ENCODE measurements around the gene DSN1. TPM values are rescaled to one million over a fixed set of nuclear protein-coding genes. Genes with fewer than 3 reads are reported as not detected.
"Not testable (repeated sequence)": the region's sequence is repeated elsewhere in the genome, so short reads cannot be mapped to it uniquely, and the experiment has no call there.

Gene DSN1
- total RNA-seq, 1 experiment from 2014 or later: 42.5 TPM

GRCh38 chr20:36802326-36803222 lies 29.0 kb upstream of the DSN1 start:
- Mint-ChIP-seq H3K27me3 (ENCODE audit: unreplicated experiment) (no peaks in the 10 kb centered on the region), H3K9me3 (ENCODE audit: low read depth, unreplicated experiment) (no peaks in the 10 kb centered on the region), H3K36me3 (ENCODE audit: insufficient read depth, unreplicated experiment) (peaks cover 5% of the 10 kb centered on the region), H3K4me1 (ENCODE audit: low read depth, unreplicated experiment) (no peaks in the 10 kb centered on the region), H3K4me3 (ENCODE audit: low read depth, unreplicated experiment) (no peak overlapping the region), H3K27ac (ENCODE audit: unreplicated experiment) (no peak overlapping the region)
- no peak for DNase-seq
- intact Hi-C loops (cut with micrococcal nuclease; ENCODE audit: unreplicated experiment): no loop called here
- no peak for TF ChIP-seq CTCF (IDR thresholded peaks at IDR 0.05; ENCODE audit: unreplicated experiment)
- CTCF ChIA-PET: interaction anchor here (0.6 to 1.0 kb wide), 2 partner anchors 27 to 172 kb away, joined by 3 to 4 read pairs; no protein-coding TSS in a partner anchor
- no TSS peak for BruUV-seq (replicated peaks)

- BruUV-seq (replicated peaks): no TSS peak
- H3K27me3 Mint-ChIP-seq (ENCODE audit: unreplicated experiment): no peaks in the 10 kb centered on the region
- H3K4me1 Mint-ChIP-seq (ENCODE audit: low read depth, unreplicated experiment): no peaks in the 10 kb centered on the region
- intact Hi-C loops (cut with micrococcal nuclease; ENCODE audit: unreplicated experiment): no loop called here
- H3K36me3 Mint-ChIP-seq (ENCODE audit: insufficient read depth, unreplicated experiment): peaks cover 5% of the 10 kb centered on the region
- TF ChIP-seq CTCF (IDR thresholded peaks at IDR 0.05; ENCODE audit: unreplicated experiment): no peak
- DNase-seq: no peak
- H3K9me3 Mint-ChIP-seq (ENCODE audit: low read depth, unreplicated experiment): no peaks in the 10 kb centered on the region
- no peak overlapping the region for H3K27ac Mint-ChIP-seq (ENCODE audit: unreplicated experiment)
- H3K4me3 Mint-ChIP-seq (ENCODE audit: low read depth, unreplicated experiment): no peak overlapping the region
- CTCF ChIA-PET: no interaction called here
These were observed 26.8 kb upstream of the DSN1 start for GRCh38 chr20:36800410-36800809.

DNA sequence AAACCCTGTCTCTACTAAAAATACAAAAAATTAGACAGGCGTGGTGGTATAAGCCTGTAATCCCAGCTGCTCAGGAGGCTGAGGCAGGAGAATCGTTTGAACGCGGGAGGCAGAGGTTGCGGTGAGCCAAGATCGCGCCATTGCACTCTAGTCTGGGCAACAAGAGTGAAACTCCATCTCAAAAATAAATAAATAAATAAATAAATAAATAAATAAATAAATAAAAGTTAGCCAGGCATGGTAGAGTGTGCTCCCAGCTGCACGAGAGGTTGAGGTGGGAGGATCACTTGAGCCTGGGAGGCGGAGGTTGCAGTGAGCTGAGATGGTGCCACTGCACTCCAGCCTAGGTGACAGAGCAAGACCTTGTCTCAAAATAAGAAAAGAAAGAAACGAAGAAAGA lies 25.8 kb upstream of the DSN1 start:
- BruUV-seq (replicated peaks); H3K4me3 Mint-ChIP-seq (ENCODE audit: low read depth, unreplicated experiment); DNase-seq; CTCF ChIA-PET; intact Hi-C loops (cut with micrococcal nuclease; ENCODE audit: unreplicated experiment); H3K36me3 Mint-ChIP-seq (ENCODE audit: insufficient read depth, unreplicated experiment); H3K9me3 Mint-ChIP-seq (ENCODE audit: low read depth, unreplicated experiment); H3K4me1 Mint-ChIP-seq (ENCODE audit: low read depth, unreplicated experiment); H3K27me3 Mint-ChIP-seq (ENCODE audit: unreplicated experiment); H3K27ac Mint-ChIP-seq (ENCODE audit: unreplicated experiment): not testable (repeated sequence)

- CTCF ChIA-PET: interaction anchor here (0.6 to 1.3 kb wide), 4 partner anchors 12 to 189 kb away, joined by 3 to 5 read pairs (median 3); partner anchors contain the start of gene DSN1
- no peaks in the 10 kb centered on the region for H3K4me1 Mint-ChIP-seq (ENCODE audit: low read depth, unreplicated experiment)
- no TSS peak for BruUV-seq (replicated peaks)
- H3K27me3 Mint-ChIP-seq (ENCODE audit: unreplicated experiment): no peaks in the 10 kb centered on the region
- no peak overlapping the region for H3K4me3 Mint-ChIP-seq (ENCODE audit: low read depth, unreplicated experiment)
- no peak overlapping the region for H3K27ac Mint-ChIP-seq (ENCODE audit: unreplicated experiment)
- intact Hi-C loops (cut with micrococcal nuclease; ENCODE audit: unreplicated experiment): no loop called here
- peaks cover 6% of the 10 kb centered on the region for H3K36me3 Mint-ChIP-seq (ENCODE audit: insufficient read depth, unreplicated experiment)
- H3K9me3 Mint-ChIP-seq (ENCODE audit: low read depth, unreplicated experiment): no peaks in the 10 kb centered on the region
- no peak for DNase-seq
- no peak for TF ChIP-seq CTCF (IDR thresholded peaks at IDR 0.05; ENCODE audit: unreplicated experiment)
These were observed 23.3 kb upstream of the DSN1 start for GRCh38 chr20:36796875-36797274.

- Mint-ChIP-seq H3K27me3 (ENCODE audit: unreplicated experiment) (no peaks in the 10 kb centered on the region), H3K36me3 (ENCODE audit: insufficient read depth, unreplicated experiment) (peaks cover 9% of the 10 kb centered on the region), H3K27ac (ENCODE audit: unreplicated experiment) (no peak overlapping the region), H3K4me3 (ENCODE audit: low read depth, unreplicated experiment) (no peak overlapping the region), H3K4me1 (ENCODE audit: low read depth, unreplicated experiment) (no peaks in the 10 kb centered on the region), H3K9me3 (ENCODE audit: low read depth, unreplicated experiment) (no peaks in the 10 kb centered on the region)
- DNase-seq: no peak
- CTCF ChIA-PET: interaction anchor here (0.7 to 0.8 kb wide), 2 partner anchors 11 to 95 kb away, joined by 4 to 6 read pairs; no protein-coding TSS in a partner anchor
- no TSS peak for BruUV-seq (replicated peaks)
- intact Hi-C loops (cut with micrococcal nuclease; ENCODE audit: unreplicated experiment): no loop called here
- TF ChIP-seq CTCF (IDR thresholded peaks at IDR 0.05; ENCODE audit: unreplicated experiment): no peak
These were observed 22.6 kb upstream of the DSN1 start for GRCh38 chr20:36796117-36796516.

All from Calu3 (cell line).